SKM-1 treated with dmso at 0.1 percent for 144 hours (cell line): ENCODE data around the gene CSTA.
A peak's percentile ranks its signal among the peaks of the same experiment; 100 is the strongest.

Experiments used
- DNase-seq: peaks from one replicate; lab custom pipeline; 2025; ENCODE audit not compliant: unreplicated experiment; lab: John Stamatoyannopoulos, UW

The CSTA gene

DNA sequence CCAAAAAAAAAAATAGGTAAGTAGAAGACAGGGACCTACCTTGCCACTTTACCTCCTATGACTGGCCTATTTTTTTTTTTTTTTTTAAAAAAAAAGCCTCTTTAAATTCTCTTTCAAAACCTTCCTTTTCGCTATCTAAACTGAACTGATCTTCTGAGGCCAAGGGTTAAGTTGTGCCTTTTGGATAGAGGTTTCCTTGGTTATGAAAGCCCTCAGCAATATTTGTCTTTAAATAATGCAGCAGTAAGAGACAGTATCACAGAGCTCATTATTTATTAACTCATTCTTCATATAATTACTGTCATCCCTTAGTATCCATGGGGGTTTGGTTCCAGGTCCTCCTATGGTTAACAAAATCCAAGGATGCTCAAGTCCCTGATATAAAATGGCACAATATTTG is 49.0 kb downstream of the CSTA start:
- no peak for DNase-seq

DNA sequence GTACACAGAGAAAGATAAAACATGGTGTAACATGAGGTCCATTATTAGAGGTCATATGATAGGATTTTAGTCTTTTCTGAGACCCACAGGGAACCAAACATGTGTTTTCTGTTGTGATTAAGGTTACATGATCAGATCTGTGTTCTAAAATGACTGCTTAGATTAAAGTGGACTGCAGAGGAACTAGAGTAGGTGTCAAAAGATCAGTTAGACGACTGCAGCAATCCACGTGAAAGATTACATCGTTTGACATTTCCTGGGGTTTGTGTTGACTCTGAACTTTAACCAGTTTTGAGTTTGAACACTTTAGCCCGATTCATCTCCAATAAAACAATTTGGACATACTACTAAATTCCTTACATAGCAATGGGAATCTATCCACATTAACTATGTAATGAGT is 52.9 kb downstream of the CSTA start:
- DNase-seq = no peak

DNA sequence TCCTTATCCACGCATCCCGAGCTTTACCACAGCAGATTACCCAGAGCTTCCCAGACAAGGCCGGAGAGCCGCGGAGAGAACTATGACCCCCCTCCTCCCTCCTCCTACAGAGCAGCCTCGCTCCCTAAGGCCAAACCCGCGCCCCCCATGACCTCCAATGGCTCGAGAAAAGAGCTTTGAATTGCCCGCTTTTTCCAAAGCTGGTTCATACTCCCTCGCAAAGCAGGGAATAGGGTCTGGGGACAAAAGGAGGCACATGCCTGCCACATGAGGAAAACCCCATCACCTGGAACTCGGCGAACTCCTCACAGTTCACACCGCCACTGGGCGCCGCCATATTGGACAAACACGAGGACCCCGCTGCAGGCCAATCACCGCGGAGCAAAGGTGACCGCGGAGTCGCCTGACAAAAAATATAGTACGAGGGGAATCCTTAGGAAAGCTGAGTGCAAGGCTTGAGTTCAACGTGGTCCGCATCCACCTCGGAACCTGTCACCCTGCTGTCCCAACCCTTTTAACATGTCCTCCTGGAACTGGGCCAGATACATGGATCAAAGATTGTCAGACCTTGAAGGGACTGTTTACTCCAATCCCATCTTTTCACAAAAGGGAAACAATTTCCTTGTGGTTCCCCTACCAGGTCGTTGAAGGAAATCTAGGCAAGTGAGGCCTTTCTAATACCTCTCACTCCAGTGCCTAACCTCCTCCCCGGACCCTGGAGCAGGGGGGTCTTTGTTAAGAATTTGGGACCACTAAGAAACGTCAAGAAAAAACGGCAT is 58.0 kb downstream of the CSTA start, which contains the start of gene MIX23:
Gene MIX23 (minus strand): TSS at position 344 of the 779 bp plus-strand sequence. CDS start 7 bp downstream, at position 337.
- DNase-seq = peak; percentile 85

DNA sequence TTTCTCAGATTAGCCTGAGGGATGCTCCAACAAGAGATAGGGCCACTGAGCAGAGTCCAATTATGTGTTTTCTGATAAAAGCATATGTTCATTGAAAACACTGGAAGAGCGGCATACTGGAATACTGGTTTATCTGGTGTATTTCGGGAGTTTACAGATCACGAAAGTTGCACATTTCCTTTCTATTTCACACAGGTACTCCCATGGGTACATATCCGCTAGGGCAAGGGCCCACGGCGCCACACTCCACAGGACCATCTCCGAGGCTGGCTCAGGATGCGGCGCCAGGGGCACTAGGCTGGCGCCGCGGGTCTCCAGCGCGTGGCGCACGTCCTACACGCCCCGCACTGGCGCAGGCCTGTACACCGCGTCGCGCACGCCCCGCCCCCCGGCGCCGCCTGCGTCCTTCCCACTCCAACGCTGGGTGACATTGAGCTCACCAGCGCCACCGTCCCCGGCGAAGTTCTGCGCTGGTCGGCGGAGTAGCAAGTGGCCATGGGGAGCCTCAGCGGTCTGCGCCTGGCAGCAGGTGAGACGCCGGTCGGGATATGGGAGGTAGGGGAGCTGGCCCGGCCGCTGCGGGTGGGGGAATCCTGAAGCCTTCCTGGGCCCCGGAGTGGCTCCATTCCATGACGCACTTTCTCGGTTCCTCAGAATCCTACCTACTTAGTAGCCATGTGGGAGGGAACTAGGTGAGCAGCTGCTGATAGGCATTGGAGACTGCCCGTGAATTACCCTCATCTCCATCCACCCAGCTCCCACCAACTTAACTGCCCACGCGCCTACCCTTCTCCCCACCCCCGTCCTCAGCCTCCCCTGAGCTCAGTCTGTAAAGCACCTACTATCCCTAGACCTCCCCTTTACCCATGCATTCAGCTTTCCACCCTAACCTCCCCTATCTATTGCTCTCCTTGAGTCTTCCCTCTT is 59.0 kb downstream of the CSTA start, which contains the start of gene FAM162A:
Gene FAM162A (plus strand): TSS at position 412 of the 927 bp plus-strand sequence. CDS start 84 bp downstream, at position 496.
- peak; percentile 94 for DNase-seq

DNA sequence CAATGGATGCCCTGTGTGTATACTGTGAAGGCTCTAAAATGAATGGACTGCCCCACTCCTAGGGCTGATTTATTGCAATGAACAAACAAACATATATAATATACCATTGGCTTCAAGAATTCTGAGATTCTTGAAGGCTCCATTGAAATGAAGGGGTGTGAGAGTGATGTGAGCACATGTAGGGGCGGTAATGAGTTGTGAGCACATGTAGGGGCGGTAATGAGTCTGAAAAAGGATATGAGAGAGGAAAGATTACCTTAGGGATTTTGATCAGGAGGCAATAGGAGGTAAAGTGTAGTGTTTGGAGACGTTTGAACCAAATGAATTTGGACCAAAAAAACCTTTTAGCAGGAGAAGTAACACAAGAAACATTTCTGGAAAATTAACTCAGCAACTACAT is 62.7 kb downstream of the CSTA start:
- DNase-seq = no peak

DNA sequence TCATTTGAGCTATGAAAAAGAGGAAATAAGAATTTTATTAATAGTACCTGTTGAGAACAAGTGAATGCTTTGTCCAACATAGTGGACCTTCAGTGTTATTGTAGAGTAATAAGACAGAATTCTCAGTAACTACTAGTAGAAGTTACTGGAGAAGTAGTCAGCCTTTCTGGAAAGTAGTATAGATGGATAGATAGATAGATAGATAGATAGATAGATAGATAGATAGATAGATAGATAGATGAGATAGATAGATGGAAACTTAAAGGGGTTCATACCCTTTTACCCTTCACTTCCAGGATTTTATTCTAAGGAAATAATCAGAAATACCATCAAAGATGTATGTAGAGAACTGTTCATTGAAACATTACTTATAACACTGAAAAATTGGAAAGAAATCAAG is 64.1 kb downstream of the CSTA start:
- DNase-seq = no peak

DNA sequence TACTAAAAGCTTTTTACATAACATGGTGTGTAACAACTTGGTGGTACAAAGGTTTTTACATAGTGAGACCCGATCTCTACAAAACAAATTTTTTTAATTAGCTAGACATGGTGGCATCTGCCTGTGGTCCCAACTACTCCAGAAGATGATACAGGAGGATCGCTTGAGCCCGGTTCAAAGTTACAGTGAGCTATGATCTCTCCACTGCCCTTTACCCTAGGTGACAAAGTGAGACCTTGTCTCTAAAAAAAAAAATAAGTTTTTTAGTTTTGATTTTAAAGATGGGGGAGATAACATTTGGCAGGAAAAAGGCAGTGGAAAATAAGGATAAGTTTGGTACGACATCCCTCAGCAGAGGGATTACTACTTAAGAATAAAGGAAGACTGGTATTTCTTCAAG is 64.8 kb downstream of the CSTA start:
- DNase-seq = no peak

DNA sequence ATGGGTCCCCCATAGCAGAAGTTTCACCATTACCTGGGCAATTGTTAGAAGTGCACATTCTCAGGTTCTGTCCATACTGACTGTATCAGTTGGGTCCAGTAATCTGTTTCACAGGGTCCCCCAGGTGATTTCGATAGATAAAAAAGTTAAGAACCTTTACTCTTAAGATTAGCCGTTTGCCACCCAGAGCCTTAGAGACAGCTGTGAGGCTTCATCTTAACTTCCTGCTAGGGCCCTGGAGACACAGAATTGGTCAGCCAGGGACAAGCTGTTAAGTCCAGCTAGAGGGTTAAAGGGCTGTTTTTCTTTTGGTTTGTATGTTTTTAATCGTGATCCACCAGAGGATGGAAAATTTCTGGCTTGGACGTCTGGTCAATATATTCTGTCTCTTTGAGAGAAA is 65.6 kb downstream of the CSTA start:
- DNase-seq = no peak
